GM19397 (cell line): ENCODE results near the gene NKX6-2.

Experiments
- ATAC-seq: cut with Tn5 transposase; IDR thresholded peaks from one replicate; pipeline ENCODE4 v1.9.1; 2021; ENCODE audit warnings: mild to moderate bottlenecking, moderate library complexity; ENCODE audit not compliant: unreplicated experiment

NKX6-2 gene

DNA sequence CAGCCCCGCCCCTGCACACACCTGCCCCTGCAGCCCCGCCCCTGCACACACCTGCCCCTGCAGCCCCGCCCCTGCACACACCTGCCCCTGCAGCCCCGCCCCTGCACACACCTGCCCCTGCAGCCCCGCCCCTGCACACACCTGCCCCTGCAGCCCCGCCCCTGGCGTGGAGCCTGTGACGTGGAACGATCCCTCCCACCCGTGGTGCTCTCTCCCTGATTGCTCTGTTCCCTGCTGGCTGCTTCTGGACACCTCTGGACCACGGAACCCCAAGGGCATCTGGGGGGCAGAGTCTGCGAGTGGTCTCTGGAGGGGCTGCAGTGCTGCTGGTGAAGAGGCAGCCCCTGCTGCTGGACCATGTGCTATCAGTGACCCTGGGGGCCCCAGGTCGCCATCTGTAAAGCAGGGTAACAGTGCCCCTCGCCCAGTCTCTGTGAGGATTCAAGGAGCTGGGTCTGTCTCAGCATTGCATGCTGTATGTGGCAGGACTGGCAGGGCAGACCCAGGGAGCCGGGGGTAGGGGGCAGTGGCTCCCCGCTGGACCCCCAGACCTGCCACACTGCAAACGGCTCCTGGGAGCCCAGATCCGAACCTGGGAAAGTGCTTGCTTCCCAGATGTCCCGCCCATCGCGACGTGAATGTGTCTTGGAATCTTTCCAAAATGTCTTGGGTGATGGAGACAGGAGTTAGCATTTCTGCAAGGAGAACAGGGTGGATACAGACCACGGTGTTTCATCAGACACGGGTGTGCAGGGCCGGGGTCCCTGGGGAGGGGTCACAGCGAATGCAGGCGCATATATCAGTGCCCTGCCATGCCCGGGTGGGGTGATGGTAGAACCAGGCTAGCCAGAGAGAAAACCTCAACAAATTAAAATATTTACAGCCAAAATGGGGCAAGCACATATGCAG lies 27.9 kb upstream of the NKX6-2 start:
- ATAC-seq: no peak

DNA sequence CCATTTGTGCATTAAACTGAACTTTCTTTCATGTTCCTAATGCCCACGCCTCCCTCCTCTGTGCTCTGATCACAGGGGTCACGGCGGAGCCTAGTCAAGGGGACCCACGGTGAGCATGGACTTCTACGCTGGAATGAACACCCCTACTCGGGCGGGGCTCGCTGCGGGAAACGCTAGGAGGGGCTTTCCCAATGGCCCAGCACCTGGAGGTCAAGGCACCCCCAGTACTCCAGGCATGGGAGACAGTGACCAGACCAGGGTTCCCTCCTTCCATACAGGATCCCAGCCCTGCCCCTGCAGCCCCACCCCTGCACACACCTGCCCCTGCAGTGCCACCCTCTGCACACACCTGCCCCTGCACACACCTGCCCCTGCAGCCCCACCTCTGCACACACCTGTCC lies 27.1 kb upstream of the NKX6-2 start:
- ATAC-seq: no peak

DNA sequence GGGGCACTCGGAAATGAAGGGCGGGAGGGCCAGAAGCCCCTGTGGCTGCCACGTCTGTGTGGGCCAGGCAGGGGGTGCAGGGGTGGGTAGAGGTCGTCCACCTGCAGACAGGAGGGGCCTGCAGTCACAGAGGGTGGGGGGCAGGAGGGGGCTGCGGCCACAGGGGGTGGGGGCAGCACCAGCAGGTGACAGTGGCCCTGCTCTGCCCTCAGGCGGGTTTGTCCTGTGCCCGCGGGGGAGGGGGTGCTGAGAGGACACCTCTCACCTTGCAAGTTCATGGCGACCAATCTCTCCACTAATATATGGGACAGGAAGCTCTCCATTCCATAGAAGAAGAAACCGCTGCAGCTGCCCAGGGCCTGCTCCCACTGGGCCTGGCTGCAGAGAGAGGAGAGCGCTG lies 26.6 kb upstream of the NKX6-2 start:
- no peak for ATAC-seq

DNA sequence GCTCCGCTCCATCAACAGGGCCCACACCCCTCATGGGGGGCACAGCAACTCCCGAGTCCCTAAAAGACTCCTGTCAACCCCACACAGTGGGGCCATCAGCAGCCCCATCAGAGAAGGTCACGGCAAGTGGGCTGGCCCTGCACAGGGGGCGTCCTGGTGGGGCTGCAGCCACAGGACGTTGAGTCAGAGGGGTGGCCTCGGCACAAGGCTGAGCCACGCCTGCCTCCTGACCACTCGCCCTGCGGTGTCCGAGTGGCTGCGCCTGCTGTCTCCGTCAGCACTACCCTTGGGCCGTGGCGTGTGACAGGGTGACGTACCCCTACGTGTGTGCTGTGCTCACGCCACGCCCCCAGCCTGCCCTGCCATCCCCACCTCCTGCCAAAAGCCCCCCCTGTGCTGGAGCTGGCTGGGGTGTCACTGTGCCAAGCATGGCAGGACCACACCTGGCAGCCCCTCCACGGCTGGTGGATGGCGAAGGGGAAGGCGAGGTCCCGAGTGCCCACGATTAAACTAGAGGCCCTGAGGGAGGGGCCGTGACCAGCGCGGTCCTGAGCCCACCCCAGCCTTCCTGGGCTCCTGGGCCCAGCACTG lies 26.0 kb upstream of the NKX6-2 start:
- no peak for ATAC-seq

DNA sequence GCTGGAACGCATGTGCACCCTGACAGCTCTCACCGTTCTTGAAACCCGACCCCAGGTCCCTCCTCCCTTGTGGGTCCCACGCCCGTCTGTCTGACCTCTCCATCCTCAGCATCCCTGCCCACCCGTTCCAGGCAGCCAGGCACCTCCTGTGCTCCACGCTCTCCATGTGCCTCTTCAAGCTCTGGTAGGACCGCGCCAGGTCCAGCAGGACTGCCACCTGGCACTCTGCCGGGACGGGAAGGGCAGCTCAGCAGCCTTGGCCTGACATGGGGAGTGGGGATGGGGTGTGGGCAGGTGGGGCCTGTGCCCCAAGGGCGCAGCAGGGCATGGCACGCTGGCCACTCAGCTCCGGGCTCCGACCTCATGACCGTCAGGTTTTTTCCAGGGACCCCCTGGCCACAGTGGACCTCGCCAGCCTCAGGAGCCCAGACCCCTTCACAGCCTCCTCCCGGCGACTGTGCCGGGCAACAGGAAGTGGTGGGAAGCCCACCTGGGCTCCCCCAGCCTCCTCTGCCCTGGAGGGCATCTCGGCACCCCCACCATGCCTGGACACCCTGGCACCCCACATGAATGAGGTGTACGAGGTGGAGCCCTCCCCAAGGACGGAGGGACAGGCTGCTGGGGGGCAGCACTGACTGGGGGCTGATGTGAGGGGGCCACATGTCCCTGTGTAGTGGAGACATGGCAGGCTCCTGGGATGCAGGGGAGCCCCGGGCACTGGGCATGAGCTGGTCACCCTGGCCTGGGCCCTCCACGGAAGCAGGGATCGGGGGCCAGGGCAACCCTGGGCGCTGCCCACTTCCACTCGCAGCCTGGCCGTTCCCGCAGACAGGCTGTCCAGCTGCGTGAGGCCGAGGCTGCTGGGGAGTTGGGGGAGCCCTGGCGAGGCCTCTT lies 25.1 kb upstream of the NKX6-2 start:
- no peak for ATAC-seq

DNA sequence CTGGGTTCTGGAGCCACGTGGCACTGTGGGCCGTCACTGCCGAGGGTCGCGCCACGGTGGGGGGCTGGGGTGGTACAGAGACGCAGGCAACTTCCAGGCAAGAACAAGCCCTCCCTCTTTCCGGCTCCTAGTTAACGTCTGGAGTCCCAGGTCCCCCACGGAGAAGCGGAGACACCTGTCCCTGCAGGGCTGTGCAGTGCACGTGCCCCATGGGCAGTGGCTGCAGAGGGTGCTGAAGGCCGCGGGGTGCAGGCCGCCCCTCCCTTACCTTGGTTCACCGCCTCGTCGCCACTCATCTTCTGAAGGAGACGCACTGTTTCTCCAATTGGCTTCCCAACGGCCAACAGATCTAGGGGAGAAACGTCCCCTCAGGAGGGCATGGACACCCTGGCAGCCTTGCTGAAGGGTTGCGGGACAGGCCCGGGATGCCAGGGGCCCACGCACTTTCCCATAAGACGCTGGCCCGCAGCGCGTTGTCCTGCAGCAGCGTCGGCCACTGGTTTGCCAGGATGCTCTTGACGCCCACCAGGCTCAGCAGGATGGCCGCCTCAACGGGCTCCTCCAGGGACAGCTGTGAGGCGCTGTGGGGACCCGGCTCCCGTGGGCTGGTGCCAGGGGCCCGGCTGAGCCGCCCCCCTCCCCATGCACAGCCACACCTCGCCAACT lies 24.3 kb upstream of the NKX6-2 start:
- no peak for ATAC-seq

DNA sequence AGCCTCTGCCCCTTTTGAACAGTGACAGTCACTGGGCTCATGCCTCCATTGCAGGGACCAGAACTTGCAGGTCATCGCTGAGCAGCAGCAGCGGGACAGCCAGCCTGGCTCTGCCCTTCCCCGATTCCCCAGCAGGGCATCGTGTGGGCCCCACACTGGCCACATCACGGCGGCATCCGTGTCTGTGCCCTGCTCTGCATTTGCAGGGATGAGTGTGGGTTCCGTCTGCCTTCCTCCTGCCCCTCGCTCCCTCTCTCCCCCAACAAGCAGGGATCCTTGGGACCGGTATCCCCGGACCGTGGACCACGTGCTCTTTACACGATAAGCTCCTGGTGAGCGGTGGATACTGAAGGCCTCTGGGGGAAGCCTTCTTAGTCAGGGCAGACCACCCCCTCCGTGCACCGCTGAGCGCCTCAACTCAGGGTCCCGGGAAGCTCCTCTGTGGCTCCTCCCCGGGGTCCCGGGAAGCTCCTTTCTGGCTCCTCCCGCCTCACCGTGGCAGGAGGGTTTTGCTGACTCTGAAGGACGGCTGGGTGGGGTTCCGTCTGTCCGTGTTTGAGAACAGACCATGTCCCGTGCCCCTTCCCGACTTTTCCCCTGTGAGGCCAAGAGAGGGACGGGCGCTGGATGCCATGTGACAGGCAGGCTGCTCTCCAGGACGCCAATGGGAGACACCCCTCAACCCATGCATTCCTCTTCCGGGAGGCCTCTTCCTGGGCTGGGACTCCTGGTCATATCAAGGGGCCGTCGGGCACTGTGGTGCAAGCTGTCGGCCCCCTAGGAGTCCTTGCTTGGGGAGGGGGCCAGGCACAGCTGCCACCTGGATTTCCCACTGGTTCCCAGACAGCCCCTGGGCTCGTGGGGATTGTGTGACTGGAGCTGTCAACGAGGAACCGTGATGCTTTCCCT lies 23.5 kb upstream of the NKX6-2 start:
- no peak for ATAC-seq

DNA sequence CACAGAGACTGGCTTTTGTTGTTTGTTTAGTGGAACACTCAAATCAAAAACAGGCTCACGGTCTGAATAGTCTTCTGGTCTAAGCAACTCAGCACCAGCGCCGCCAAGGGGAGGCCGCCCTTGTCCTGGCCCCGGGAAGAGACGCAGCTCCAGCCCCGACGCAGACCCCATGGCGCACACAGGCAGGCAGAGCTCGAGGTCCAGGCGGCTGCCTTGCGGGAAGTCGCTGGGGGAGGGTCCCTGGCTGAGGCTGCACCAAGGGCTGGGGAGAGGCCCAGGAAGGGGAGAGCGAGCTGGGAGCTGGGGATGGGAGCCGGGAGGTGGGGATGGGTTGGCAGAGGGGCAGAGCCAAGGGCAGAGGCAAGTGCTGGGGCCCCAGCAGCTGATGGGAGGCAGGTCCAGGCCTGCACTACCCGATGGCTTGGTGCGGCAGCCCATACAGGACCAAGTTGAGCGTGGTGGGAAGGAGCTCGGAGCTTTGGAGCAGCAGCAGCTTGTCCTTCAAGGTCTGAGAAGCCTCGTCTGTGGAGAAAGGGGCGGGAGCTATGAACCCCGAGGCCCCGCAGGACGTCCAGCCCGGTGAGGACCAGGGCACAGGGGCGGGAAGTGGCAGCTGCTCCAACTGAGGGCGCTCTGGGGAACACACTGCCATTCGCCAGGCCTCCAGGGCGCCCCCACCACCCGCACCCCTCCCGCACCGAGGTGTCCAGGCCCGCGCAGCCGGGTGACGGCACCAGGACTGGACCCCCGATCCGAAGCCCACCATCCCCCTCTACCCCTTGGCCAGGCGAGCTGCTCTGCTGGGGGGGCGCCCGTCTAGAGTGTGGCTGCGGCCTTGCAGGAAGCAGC lies 22.7 kb upstream of the NKX6-2 start:
- no peak for ATAC-seq

DNA sequence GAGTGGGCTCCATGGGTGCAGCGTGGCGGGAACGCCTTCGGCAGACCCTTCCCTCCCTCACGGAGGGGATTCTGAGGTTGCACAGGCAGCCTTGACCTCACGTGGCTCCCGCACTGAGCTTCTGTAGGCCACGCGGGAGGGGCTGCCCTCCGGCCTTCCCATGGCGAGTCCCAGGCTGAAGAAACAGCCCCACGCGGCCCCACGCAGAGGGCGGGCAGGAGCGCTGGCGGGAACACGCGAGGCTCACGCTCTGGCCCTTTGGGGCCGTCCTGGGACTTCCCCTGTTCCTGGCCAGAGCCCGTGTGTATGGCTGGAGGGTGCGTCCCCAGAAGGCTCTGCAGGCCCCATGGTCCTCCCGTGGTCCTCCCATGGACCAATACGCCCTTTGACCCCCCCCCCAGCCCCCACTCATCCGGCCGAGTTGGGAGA lies 21.7 kb upstream of the NKX6-2 start:
- no peak for ATAC-seq

DNA sequence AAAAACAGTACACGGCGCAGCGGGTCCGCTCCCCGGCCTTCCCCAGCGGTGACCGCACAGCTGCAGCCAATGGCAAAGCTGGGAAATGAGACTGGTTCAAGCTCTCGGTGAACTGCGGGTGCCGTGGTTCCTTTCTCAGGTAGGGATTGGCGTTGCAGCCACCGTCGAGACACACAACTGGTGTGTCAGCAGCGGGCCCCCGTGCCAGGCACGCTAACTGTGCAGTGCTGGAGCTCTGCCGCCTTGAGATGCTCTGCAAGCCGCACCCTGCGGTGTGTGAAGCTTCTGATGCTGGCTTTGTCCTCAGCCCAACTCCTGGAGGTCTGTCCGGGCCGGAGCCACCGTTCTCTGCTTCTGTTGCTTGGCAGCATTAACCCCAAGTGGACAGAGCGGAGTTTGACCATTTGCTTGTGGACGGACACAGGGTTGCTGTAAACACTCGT lies 20.6 kb upstream of the NKX6-2 start:
- no peak for ATAC-seq

DNA sequence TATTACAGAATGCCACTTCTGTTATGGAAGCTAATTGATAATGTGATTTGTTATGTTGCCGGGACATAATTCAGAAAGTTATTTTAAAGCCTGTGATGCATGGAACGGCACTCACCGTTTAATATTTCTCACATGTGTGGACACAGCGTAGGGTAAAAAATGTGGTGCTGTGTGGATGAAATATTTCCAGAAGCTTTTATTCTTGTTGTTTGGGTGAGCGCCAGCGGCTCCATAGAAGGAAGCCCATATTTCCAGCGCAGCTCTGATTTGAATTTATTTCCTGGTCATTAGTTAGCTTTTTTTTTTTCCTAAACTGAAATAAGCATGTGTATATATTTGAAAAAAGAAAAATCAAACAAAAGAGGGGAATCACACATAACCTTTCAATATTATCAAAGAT lies 20.2 kb upstream of the NKX6-2 start:
- ATAC-seq: no peak

DNA sequence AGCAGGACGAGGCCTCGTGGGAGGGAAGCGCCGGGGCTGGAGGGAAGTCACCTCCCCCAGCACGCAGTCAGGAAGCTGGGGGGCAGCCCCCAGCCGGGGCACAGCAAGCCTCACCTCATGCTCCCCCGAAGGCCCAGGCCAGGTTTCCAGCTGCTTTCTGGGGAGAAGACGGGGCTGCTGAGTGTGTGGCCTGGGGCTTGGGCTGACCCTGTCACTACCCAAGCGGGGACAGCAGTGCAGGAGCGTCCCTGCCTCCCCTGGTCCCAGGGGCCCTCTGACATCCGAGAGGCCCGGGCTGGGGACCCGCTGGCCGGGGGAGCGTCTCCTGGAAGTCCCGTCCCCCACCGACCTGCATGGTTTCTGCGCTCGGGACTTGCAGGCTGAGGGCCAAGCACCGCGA lies 19.7 kb upstream of the NKX6-2 start:
- no peak for ATAC-seq

DNA sequence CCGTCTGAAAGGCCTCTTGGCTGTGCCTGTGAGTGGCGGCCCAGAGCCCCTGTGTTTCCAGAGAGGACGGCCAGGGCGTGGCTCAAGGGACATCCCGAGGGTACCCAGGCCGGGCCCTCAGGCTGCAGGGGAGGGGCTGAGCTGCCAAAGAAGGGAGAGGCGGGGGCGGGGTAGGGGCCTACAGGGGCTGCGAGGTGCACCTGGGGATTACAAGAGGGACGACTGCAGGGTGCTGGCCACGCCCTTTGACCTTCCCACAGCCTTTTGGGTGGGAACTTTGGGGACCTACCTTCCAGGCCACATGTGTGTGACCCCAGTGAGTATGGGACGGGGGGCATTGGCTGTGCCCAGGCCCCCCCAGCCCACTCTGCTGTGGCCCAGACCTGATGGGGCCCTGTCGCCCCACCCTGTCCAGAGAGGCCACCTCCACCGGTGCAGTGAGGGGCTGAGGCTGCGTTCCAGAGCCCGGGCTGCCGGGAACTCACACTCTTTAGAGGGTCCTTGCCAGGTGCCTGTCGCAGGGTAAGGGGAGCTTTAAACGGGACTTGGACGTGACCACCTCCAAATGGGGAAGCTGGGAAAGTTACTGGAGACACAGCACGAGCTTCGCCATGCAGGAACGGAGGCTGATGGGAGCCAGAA lies 19.0 kb upstream of the NKX6-2 start:
- ATAC-seq: no peak

DNA sequence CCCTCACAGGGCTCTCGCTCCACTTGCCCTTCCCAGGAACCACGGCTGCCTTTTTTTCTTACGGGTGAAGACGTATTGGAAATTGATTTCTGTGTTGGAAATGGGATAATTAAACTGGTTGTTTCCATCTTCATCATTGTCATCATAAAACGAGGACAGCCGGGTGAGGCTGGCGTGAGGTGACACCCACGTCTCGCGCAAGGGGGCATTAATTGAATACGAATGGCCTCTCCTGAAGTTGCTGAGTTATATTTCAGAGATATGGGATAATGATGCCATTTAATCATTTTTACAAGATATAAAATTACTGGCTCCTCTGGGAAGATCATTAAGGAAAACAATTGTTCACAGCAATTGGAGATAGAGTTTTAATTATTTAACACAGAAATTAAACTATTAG lies 18.3 kb upstream of the NKX6-2 start:
- no peak for ATAC-seq

DNA sequence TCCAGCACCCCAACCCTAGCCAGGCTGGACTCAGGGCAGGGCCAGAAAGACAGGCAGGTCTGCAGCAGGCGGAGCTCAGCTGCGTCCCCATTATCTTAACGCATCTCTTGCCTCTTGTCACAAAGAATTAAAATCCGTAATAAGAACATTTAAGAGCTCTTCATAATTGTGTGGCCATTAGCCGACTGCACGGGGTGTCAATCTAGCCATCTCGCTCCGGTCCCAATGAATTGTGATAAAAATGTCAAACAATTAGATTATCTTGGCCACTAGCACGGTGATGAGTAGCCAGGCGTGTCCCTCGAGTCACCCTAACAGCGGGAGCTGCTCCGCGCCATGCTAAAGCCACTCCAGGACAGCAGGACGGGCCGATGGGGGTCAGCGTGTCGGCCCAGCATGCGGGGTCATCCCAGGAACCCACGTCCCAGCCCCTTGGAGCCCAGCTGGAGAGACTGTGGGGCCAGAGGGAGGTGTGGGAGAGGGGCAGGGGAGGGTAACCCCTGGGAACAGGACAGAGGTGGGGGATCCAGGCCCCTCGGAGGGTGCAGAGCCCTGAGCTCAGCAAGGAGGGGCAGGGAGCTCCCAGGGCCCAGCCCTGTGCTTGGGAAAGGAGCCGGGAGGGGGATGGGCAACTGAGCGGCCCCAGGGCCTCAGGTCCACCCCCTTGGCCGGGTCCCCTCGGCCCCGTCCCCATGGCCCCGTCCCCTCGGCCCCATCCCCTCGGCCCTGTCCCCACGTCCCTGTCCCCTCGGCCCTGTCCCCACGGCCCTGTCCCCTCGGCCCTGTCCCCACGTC lies 17.7 kb upstream of the NKX6-2 start:
- no peak for ATAC-seq

DNA sequence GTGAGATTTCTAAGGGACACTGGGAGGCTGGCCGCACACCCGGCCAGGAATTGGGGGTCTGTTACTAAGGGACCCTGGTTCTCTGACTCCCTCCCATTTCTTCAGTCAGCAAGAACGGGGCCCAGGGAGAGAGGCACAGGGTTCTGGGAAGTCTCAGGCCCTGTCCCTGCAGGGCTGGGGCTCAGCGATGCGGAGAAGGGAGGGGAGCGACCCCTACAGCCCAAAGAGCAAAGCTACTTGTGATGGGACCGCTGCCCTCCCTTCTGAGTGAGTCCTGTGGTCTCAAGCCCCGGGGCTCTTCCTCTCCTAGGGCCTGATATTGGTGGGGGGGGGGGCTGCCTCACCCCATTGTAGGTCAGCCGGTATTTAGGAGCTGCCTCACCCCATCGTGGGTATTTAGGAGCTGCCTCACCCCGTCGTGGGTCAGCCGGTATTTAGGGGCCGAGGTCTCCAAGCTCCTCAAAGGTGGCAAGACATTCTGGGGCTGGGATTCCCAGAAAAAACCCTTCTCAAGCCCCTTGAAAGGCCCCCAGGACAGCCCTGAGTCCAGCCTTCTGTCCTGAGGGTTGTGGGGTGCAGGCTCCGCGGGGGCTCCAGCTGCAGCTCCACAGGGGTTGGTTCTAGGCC lies 16.9 kb upstream of the NKX6-2 start:
- ATAC-seq: no peak

DNA sequence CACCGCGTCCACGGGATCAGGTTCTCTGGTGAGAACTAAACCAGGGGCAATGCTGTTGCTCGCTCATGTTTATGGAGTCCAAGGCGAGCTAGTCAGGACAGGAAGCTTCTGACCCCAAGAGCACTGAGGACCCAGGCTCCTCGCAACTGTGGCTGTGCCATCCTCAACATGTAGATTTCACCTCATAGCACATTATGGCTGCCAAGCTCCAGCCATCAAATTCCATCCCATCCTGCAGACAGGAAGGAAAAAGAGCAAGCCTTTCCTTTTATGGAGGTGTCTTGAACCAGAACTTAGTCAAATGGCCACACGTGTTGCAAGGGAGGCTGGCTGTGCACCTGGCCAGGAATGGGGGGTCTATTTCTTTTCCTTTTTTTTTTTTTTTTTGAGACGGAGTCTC lies 16.1 kb upstream of the NKX6-2 start:
- no peak for ATAC-seq
